LNCaP clone FGC (cell line): Measurements from ENCODE around the gene GABARAPL1.

ENCODE experiments used
- DNase-seq: peaks from one replicate; pipeline ENCODE4 v3.0.0-alpha.2; 2011; ENCODE audit warnings: low read depth
- H3K4me3 ChIP-seq: 2 replicates; pipeline ENCODE4 v1.5.1; 2011; ENCODE audit warnings: mild to moderate bottlenecking, low read depth, low read length, control low read depth
- TF ChIP-seq, protein P1 (sequence below): IDR thresholded peaks from 2 replicates; pipeline ENCODE4 v1.5.1; 2012; ENCODE audit warnings: mild to moderate bottlenecking; ENCODE audit not compliant: control insufficient read depth, insufficient read depth; ENCODE audit errors: extremely low read depth

Gene GABARAPL1

DNA sequence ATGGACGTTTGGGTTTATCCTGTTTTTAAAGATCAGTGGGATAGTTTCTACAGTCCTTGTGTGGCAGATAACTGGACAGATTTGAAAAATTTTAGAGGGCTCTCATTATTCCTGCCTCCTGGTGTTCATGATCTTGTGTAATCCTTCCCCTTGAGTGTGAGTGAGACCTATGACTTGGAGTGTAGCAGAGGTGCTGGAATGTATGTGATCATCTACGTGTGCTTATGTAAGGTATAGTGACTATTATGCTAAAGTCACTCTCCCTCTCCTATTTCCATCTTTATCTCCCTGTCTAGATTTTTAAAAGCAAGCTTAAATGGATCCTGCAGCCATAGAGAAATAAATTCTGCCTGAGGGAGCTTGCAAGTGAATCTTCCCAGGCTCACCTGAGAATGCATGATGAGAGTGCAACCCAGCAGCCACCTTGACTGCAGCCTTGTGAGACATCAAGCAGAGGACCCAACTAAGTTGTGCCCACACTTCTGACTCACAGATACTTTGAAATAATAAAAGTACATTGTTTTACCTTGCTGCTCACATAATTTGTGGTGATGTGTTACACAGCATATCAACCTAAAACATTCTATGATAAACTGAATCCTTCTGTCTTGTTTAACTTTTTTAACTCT is 37.6 kb upstream of the GABARAPL1 start:
- TF ChIP-seq, protein P1, sequence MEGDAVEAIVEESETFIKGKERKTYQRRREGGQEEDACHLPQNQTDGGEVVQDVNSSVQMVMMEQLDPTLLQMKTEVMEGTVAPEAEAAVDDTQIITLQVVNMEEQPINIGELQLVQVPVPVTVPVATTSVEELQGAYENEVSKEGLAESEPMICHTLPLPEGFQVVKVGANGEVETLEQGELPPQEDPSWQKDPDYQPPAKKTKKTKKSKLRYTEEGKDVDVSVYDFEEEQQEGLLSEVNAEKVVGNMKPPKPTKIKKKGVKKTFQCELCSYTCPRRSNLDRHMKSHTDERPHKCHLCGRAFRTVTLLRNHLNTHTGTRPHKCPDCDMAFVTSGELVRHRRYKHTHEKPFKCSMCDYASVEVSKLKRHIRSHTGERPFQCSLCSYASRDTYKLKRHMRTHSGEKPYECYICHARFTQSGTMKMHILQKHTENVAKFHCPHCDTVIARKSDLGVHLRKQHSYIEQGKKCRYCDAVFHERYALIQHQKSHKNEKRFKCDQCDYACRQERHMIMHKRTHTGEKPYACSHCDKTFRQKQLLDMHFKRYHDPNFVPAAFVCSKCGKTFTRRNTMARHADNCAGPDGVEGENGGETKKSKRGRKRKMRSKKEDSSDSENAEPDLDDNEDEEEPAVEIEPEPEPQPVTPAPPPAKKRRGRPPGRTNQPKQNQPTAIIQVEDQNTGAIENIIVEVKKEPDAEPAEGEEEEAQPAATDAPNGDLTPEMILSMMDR = no peak
- DNase-seq = no peak
- H3K4me3 ChIP-seq = no peak overlapping the region

DNA sequence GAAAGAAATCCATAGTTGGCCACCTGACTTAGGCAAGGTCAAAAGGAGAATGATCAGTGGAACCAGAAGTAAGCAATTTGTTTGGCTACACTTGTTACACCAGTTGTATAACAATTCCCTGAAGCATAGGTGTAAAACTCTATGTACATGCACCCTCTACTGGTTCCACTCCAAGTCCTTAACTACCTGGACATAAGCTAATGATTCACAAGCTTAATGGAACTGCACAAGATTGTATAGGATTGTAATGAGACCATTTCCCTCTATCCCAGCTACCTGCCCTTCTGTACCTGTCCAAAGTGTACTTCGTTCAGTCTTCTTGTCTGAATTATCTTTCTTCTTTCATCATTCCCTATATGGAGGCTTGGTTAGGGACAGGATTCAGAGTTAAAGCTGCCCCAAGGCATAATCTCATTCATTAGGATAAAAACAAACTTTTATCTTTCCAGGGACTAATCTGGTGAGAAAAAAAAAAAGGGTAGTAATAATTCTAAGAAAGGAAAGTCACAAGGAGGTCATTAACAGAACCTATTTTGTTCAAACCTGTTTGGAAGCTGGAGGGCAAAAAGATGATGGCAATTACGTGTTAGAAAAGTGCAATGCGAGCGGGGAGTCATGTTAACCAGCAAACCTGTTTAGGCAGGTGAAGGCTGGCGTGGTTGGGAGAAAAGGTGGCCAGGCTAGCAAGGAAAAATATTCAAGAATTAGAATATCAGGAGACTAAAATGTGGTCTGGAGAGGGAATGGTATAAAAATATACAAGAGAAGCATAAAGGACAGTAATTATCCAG is 36.6 kb upstream of the GABARAPL1 start:
- TF ChIP-seq, protein P1 = peak; percentile 15; the same call in 1 of the 2 replicates
- H3K4me3 ChIP-seq = no peak overlapping the region
- DNase-seq = no peak

DNA sequence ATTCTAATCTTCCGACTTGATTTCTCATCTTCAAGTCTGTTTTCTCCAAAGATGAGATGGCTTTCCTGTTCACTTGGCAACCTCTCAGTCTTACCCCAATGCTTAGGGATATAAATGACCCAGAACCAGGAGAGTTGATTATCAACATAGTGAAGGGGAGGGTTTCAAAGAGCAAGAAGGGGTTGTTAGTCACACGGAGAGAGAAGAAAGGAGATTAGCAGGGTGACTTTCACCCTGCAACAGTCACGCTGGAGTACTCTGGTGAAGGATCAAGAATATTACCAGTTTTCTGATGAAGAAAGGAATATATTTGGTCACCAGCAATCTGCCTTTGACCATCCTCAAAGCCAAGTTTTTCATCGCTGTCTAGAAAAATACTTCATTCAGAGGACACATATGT is 33.9 kb upstream of the GABARAPL1 start, which contains the start of gene TMEM52B:
Gene TMEM52B, plus strand, starts transcription at position 212 of the 400 bp plus-strand sequence. CDS start 543 bp downstream, outside the sequence.
- no peak for DNase-seq
- no peak within 1 kb of the TSS for H3K4me3 ChIP-seq
- TF ChIP-seq, protein P1 = no peak

DNA sequence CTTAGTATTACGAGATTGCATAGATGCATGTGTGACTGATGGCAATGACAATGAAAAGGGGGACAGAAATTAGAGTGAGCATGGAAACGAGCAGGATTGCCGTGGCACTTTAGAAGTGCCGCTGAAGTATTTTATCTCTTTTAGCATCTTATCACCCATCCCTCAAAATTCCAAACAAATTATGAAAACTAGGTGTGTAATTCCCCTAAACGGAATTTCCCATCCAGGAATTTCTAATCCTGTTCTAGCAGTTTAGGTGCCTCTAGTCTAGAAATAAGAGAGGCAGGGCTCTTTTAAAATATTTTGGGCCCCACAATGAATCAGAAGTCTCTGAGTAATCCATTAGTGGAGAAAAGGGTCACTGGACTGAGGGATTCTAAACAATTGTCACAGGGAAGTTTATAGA is 32.9 kb upstream of the GABARAPL1 start:
- DNase-seq = no peak
- no peak overlapping the region for H3K4me3 ChIP-seq
- TF ChIP-seq, protein P1 = no peak

DNA sequence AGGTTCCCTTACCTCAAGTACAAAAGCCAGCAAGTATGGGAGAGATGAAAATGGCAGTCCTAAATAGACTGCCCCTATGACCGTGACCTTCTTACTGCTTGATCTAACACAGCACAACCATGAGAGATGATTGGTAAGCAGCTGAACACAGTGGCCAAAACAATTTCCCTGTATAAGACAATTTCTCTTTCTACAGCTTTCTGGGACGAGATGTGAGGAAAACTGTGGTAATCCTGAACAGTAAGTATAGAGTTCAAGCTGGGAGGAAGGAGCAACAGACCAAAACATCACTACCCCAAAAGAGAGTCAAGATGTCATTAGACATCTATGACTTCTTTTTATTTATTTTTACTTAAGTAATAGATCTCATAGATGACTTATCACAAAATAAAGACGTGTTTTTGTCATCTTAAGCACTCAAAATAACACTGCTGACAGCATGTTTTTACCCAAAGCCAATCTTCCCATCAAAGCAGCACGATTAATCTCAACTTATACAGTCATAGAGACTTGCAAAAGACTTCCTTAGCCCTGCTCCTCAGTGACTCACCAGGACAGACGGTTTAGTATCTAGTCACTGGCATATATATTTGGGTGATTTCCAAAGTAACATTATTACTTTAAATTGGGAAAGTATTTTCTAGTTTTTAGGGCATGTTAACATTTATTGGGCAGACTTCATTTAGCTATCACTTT is 30.2 kb upstream of the GABARAPL1 start:
- TF ChIP-seq, protein P1 = no peak
- H3K4me3 ChIP-seq = no peak overlapping the region
- no peak for DNase-seq

DNA sequence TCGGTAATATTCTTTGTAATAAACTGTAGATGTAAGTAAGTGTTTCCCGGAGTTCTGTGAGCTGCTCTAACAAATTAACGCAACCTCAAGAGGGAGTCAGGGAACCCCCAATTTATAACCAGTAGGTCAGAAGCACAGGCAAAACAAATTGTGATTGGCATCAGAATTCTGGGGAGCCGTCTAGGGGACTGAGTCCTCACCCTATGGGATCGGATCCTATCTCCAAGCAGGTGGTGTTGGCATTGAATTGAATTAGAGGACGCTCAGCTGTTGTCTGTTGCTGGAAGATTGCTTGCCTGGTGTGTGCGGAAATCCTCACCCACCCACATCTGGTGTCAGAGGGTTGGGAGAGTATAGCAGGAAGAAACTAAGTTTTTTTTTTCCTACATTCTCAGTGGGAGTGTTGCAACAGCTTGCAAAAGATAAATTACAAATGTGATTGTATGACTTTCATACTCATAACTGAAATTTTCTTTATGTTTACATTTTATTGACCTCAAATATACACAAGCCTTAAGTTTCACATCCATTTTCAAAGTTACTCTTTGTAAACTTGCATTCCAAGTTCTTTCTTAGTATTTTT is 28.3 kb upstream of the GABARAPL1 start:
- no peak overlapping the region for H3K4me3 ChIP-seq
- no peak for DNase-seq
- TF ChIP-seq, protein P1 = no peak
